Skeletal muscle satellite cell (primary cell): Measurements from ENCODE around the gene FBXO15.

Source experiments
- H3K27me3 ChIP-seq: 2 replicates; pipeline ENCODE4 v1.7.0; 2013; ENCODE audit warnings: low read length; ENCODE audit not compliant: control insufficient read depth, insufficient read depth
- H3K36me3 ChIP-seq: 2 replicates; pipeline ENCODE4 v1.7.0; 2013; ENCODE audit warnings: mild to moderate bottlenecking, control low read depth, low read length; ENCODE audit not compliant: insufficient read depth
- H3K4me1 ChIP-seq: 2 replicates; pipeline ENCODE4 v1.7.0; 2013; ENCODE audit warnings: low read length; ENCODE audit not compliant: control insufficient read depth, insufficient read depth
- H3K4me2 ChIP-seq: 2 replicates; pipeline ENCODE4 v1.7.0; 2013; ENCODE audit warnings: mild to moderate bottlenecking, low read length
- H3K4me3 ChIP-seq: 2 replicates; pipeline ENCODE4 v1.7.0; 2013; ENCODE audit warnings: low read length
- H3K9ac ChIP-seq: 2 replicates; pipeline ENCODE4 v1.7.0; 2013; ENCODE audit warnings: mild to moderate bottlenecking, low read depth, low read length, moderate library complexity
- H3K9me3 ChIP-seq: replicated peaks from 2 replicates; pipeline ENCODE4 v1.7.0; 2013; ENCODE audit warnings: mild to moderate bottlenecking, control low read depth, low read length

FBXO15 gene

GRCh38 chr18:74132201-74132600, 15.4 kb downstream of the FBXO15 start:
- peaks cover 17% of the 10 kb centered on the region for H3K27me3 ChIP-seq
- no peak overlapping the region for H3K4me2 ChIP-seq
- no peak overlapping the region for H3K4me3 ChIP-seq
- no peak overlapping the region for H3K9ac ChIP-seq
- no peaks in the 10 kb centered on the region for H3K36me3 ChIP-seq
- H3K4me1 ChIP-seq = no peaks in the 10 kb centered on the region
- H3K9me3 ChIP-seq = no peaks in the 10 kb centered on the region

- no peaks in the 10 kb centered on the region for H3K9me3 ChIP-seq
- no peak overlapping the region for H3K9ac ChIP-seq
Measured at GRCh38 chr18:74131124-74131523, 16.5 kb downstream of the FBXO15 start.

GRCh38 chr18:74128159-74128558, 19.5 kb downstream of the FBXO15 start:
- Histone ChIP-seq H3K9me3 (no peaks in the 10 kb centered on the region), H3K27me3 (peaks cover 24% of the 10 kb centered on the region), H3K4me2 (no peak overlapping the region), H3K4me3 (no peak overlapping the region), H3K9ac (no peak overlapping the region), H3K4me1 (no peaks in the 10 kb centered on the region), H3K36me3 (no peaks in the 10 kb centered on the region)

More at GRCh38 chr18:74131124-74131523, 16.5 kb downstream of the FBXO15 start:
- no peaks in the 10 kb centered on the region for H3K4me1 ChIP-seq
- H3K4me2 ChIP-seq = no peak overlapping the region
- no peaks in the 10 kb centered on the region for H3K36me3 ChIP-seq
- peaks cover 24% of the 10 kb centered on the region for H3K27me3 ChIP-seq
- no peak overlapping the region for H3K4me3 ChIP-seq

- Histone ChIP-seq H3K36me3 (no peaks in the 10 kb centered on the region), H3K9ac (no peak overlapping the region), H3K9me3 (no peaks in the 10 kb centered on the region), H3K27me3 (peaks cover 24% of the 10 kb centered on the region), H3K4me1 (no peaks in the 10 kb centered on the region), H3K4me2 (no peak overlapping the region), H3K4me3 (no peak overlapping the region)
Measured at GRCh38 chr18:74126684-74127655, 20.7 kb downstream of the FBXO15 start.

GRCh38 chr18:74124642-74125041, 23.0 kb downstream of the FBXO15 start:
- H3K4me2 ChIP-seq = no peak overlapping the region
- H3K4me1 ChIP-seq = no peaks in the 10 kb centered on the region
- no peak overlapping the region for H3K4me3 ChIP-seq
- H3K9ac ChIP-seq = no peak overlapping the region
- no peaks in the 10 kb centered on the region for H3K36me3 ChIP-seq
- H3K9me3 ChIP-seq = no peaks in the 10 kb centered on the region
- peaks cover 24% of the 10 kb centered on the region for H3K27me3 ChIP-seq

GRCh38 chr18:74123200-74123599, 24.4 kb downstream of the FBXO15 start:
- Histone ChIP-seq H3K27me3 (peaks cover 13% of the 10 kb centered on the region), H3K4me2 (no peak overlapping the region), H3K9ac (no peak overlapping the region), H3K9me3 (no peaks in the 10 kb centered on the region), H3K4me3 (no peak overlapping the region), H3K4me1 (no peaks in the 10 kb centered on the region), H3K36me3 (no peaks in the 10 kb centered on the region)

- peaks cover 3% of the 10 kb centered on the region for H3K4me1 ChIP-seq
- H3K4me3 ChIP-seq = no peak overlapping the region
- no peak overlapping the region for H3K9ac ChIP-seq
- H3K9me3 ChIP-seq = no peaks in the 10 kb centered on the region
- H3K4me2 ChIP-seq = no peak overlapping the region
- H3K27me3 ChIP-seq = no peaks in the 10 kb centered on the region
- H3K36me3 ChIP-seq = no peaks in the 10 kb centered on the region
Measured at GRCh38 chr18:74116633-74117554, 30.7 kb downstream of the FBXO15 start.

GRCh38 chr18:74115046-74115445, 32.6 kb downstream of the FBXO15 start:
- Histone ChIP-seq H3K9ac (no peak overlapping the region), H3K4me2 (no peak overlapping the region), H3K27me3 (no peaks in the 10 kb centered on the region), H3K4me3 (no peak overlapping the region), H3K9me3 (no peaks in the 10 kb centered on the region), H3K36me3 (no peaks in the 10 kb centered on the region), H3K4me1 (peaks cover 3% of the 10 kb centered on the region)

- Histone ChIP-seq H3K27me3 (no peaks in the 10 kb centered on the region), H3K9me3 (no peaks in the 10 kb centered on the region), H3K9ac (no peak overlapping the region), H3K4me2 (no peak overlapping the region), H3K4me1 (peaks cover 3% of the 10 kb centered on the region), H3K36me3 (no peaks in the 10 kb centered on the region), H3K4me3 (no peak overlapping the region)
Measured at GRCh38 chr18:74114116-74114515, 33.5 kb downstream of the FBXO15 start.

GRCh38 chr18:74113711-74114110, 33.9 kb downstream of the FBXO15 start:
- no peak overlapping the region for H3K4me3 ChIP-seq
- no peak overlapping the region for H3K9ac ChIP-seq
- no peaks in the 10 kb centered on the region for H3K9me3 ChIP-seq
- no peaks in the 10 kb centered on the region for H3K27me3 ChIP-seq
- no peaks in the 10 kb centered on the region for H3K36me3 ChIP-seq
- H3K4me2 ChIP-seq = no peak overlapping the region
- H3K4me1 ChIP-seq = peaks cover 3% of the 10 kb centered on the region

- H3K9ac ChIP-seq = no peak overlapping the region
- H3K4me2 ChIP-seq = no peak overlapping the region
- no peaks in the 10 kb centered on the region for H3K9me3 ChIP-seq
- no peak overlapping the region for H3K4me3 ChIP-seq
- H3K4me1 ChIP-seq = peaks cover 3% of the 10 kb centered on the region
- H3K27me3 ChIP-seq = no peaks in the 10 kb centered on the region
- H3K36me3 ChIP-seq = no peaks in the 10 kb centered on the region
Measured at GRCh38 chr18:74110976-74111375, 36.7 kb downstream of the FBXO15 start.
